Occipital lobe (tissue), 2 donors: ENCODE data around the gene SPG7. TPM values are rescaled to one million over a fixed set of nuclear protein-coding genes. Genes with fewer than 3 reads are reported as not detected.
"Not testable (repeated sequence)": the region's sequence is repeated elsewhere in the genome, so short reads cannot be mapped to it uniquely, and the experiment has no call there.

Source experiments
- DNase-seq: peaks from one replicate; lab custom pipeline; 2025; lab: John Stamatoyannopoulos, UW
- total RNA-seq: library from RNA; depleted of rRNA; stranded (reverse); fragments of >200 nt; gene quantifications from one replicate; pipeline ENCODE4 v1.2.3, GENCODE V29; 2014

SPG7 gene
- total RNA-seq, 1 donor from 2014 or later: 78.1 TPM

DNA sequence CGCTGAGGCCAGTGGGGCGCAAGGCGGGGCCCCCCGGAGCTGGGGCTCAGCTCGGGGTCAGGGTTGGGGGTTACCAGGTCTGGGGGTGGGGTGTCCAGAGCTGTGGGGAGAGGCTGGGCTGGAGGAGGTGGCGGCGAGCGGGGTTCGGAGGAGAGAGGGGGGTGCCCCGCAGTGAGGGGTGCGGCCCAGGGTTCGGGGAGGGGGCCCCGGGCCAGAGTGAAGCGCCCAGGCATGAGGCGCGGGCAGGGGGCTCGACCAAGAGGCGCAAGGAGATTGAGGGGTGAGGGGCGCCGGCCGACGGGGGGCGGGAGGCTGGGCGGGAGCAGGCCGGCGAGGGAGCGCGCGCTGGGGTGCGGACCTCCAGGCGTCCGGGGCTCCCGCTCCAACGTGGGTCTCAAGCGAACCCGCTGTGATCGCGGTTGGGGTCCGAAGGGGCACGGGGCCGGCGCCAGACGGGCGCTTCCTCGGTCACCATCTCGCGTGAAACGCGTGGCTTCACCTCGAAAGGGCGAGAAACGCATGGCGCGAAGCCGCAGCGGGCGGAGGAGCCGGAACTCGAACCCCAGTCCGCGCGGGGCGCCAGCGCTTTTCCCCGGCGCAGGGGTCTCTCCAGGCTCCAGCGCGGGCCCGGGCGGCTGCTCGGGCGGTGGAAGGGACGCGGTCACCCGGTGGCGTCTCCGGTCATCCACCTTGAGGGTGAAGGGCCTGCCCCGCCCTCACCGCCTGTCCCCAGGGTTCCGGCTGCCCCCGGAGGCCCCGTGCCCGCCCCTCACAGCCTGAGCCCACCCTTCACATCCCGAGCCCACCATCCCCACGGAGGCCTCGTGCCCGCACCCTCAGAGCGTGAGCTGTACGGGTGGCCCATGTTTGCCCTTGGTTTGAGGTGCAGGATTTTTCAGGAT, 68.2 kb downstream of the SPG7 start:
- DNase-seq: no peak

DNA sequence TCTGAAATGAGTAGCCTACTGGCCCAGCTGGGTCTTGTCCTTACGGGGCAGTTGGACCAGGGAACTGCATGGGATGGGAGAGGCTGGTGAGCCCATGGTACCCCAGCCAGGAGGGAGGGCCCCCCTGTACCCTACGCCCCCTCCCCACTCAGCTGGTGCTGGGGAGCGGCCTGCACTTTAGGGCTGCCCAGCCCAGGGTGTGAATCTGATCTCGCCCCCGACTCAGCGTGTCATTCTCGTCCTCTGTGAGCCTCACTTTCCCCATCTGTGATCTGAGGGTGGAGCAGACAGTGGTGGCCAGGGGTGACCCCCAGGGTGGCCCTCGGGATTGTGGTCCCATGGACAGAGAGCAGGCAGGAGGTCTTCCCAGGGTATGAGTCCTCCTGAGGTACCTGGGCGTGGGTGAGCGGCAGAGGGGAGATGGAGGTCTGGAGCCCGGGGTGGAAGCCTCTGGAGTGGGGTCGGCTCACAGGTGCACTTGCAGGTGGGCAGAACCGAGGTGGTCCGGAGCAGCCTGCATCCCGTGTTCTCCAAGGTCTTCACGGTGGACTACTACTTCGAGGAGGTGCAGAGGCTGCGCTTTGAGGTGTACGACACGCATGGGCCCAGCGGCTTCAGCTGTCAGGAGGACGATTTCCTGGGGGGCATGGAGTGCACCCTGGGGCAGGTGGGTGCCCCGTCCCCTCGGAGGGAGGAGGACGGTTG, 69.0 kb downstream of the SPG7 start:
- DNase-seq: no peak

DNA sequence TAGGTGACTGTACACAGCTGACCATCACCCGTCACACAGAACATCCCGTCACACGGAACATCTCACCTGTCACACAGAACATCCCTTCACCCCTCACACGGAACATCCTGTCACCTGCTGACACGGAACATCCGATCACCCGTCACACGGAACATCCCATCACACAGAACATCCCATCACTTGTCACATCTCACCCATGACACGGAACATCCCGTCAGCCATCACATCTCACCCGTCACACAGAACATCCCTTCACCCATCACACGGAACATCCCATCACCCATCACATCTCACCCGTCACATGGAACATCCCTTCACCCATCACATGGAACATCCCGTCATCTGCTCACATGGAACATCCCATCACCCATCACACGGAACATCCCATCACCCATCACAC, 71.1 kb downstream of the SPG7 start:
- no peak for DNase-seq

DNA sequence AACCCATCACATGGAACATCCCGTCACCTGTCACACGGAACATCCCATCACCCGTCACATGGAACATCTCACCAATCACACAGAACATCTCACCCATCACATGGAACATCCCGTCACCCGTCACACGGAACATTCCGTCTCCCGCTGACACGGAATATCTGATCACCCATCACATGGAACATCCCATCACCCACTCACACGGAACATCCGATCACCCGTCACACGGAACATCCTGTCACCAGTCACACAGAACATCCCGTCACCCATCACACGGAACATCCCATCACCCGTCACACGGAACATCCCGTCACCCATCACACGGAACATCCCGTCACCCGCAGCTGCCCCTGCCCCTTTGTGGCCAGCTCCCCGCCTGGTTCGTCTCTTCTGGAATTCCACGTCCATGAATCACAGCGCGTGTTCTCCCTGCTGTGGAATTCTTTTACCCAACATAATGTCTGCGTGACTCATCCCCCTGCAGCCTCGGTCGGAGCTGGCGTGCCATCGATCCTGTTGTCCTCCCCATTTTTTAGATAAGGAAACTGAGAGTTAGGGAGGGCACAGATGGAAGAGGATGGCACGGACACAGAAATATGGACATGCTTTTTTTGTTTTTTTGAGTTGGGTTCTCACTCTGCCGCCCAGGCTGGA, 73.0 kb downstream of the SPG7 start:
- DNase-seq: no peak

DNA sequence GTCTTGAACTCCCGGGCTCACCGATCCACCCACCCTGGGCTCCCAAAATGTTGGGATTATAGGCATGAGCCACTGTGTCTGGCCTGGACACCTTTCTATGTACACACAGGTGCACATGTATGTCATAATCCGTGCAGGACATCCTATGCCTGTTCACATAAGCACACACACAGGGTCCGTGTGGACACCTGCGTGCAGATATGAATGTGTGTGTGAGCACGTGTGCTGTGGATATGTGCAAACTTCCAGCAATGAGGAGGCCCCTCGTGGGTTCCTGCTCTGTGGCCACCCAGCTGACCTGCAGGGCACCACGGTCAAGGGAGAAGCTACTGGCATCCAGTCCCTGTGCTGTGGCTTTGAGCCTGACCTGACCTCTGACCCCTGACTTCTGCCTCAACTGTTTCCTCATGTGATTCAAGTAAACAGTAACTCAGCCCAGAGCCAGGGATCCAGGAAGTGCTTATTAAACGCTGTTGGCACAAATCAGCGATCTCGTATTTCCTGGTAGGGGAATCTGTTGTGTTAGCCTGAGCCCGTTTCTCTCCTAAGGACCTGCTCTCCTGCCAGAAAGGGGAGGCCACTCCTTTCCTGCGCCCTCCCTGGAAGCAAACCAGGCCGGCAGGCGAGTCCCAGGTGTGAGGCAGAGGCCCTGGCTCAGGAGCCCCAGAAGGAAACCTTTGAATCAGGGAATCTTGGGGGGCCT, 73.8 kb downstream of the SPG7 start:
- DNase-seq: no peak

DNA sequence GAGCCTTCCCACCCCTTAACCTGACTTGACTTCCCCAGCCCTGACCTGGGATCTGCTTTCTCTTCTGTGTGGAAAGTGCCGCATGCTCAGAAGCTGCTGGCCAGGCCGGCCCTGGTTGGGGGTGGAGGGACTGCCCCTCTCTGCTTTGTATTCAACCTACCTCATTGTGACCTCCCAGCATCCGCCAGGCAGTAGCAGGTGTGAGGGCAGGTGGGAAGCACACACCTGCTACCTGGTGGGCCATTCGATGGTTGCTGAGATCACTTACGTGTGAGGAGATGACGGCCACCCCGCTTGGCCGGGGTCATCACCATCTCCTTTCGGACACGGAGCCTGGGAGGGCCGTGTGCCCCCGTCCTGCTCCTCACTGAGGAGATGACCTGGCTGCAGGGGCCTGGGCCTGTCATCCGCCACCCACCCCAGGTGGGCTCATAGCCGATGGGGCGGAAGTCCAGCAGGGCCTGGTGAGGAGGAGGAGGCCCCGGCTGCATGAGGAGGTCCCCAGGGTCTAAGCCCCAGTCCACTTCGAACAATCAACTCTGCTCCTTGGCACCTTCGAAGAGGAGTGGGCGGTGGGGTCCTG, 74.5 kb downstream of the SPG7 start:
- no peak for DNase-seq

DNA sequence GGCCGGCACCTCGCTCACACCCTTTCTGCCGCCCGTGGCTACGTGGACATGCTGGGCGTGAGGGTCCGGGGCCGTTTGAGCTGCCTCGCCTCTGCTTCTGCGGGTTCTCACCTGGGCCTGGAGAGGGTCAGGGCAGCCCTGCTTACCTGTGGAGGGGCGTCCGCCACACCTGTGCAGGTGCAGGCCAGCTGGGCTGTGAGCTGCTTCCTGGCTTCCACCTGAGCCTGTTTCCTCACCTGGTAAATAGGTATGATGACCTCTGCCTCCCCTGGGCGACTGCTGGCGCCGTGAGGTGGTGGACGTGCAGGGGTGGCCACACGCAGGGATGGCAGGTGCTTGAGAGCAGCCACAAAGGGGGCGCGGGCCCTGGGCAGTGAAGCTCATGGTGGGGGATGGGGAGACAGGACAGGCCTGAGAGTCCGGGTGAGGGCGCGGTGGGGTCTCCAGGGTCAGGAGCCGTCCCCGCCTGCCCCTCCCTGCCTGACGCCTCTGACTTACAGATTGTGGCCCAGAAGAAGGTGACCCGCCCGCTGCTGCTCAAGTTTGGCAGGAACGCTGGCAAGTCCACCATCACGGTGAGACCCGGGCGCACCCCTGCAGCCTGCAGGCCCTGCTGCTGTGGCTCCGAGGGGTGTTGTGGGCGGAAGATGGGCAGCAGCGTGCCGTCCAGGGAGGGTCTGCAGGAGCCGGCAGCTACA, 75.1 kb downstream of the SPG7 start:
- no peak for DNase-seq

DNA sequence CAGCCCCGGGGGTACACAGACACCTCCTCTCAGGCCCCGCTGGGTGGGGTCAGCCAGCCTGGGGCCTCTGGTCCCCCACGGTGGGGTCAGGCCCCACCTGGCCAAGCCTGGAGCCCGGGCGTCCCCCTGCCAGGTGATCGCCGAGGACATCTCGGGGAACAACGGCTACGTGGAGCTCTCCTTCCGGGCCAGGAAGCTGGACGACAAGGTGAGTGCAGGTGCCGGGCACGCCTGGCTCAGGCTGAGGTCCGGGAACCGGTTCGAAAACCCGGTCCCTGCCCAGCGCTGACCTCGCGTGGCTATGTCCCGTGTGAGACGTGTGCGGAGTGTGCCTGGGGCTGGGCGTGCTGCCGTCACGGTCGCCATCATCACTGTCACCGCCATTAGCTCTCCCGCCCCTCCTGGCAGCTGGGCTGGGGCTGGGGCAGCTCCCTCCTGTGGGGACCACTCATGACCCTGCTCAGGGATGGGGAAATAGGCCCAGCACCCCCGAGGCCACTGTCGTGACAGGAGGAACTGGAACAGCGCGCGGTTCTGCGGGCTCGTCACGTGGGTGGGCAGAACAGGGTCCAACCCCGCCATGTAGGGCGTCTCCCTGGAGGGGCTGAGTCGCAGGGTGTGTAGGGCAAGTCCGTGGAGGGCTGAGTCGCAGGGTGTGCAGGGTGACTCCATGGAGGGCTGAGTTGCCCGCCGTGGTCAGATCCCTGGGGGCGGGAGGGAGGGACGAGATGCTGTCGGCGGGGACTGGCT, 75.9 kb downstream of the SPG7 start:
- no peak for DNase-seq

DNA sequence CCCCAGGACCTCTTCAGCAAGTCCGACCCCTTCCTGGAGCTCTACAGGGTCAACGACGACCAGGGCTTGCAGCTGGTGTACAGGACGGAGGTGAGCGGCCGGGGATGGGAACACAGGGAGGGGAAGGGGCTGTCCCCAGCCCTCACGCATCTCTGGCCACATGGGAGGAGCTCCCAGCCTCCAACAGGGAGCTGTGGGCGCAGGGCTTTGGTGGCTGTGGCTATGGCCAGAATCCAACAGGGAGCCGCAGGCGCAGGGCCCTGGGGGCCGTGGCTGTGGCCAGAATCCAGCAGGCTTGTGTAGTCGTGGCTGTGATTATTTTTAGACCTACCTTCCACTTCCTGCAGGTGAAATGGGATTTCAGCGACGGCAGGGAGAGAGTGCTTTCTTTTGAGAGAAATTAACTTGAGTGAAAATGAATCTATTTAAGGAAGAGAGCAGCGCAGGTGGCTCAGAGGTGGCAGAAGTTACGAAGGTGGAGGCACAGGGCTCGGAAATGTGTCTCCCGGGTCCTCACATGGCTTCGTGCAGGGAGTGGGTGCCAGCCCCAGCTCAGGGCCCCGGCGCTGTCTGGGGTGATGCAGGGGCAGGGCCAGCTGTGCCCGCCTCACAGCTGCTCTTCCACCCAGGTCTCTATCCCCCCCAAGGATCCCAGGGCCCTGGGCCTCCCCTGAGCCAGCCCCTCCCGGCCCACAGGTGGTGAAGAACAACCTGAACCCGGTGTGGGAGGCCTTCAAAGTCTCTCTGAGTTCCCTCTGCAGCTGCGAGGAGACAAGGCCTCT, 76.8 kb downstream of the SPG7 start:
- no peak for DNase-seq

DNA sequence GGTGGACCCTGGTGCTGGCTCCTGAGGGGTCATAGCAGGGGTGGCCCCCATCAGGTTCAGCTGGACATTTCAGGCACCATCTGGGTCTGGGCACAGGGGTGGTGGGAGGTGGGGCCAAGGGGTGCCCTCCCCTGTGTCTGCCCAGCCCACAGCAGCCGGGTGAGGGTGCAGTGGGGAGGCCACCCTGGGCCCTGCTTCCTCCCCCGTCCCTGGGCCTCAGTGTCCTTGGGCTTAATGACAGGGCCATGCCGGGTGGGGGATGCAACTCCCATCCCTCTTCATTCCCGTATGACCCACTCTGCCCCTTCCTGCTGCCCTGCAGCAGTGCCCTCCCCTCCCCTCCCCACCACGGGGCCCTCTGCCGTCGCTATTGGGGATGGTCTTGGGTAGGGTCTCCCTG, 78.0 kb downstream of the SPG7 start:
- DNase-seq: no peak

DNA sequence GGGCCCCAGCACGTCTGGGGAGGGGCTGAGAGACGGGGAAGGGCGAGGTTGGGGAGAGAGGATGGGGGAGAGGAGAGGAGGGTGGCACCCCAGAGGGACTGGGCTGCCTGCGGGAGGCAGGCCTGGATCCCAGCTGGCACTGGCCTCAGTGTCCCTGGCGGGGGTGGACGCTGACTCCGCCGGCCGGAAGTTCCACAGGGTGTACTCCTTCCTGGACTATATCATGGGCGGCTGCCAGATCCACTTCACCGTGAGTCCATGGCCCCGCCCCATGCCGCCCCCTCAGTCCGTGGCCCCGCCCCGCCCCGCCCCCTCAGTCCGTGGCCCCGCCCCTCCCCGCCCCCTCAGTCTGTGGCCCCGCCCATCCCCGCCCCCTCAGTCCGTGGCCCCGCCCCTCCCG, 78.7 kb downstream of the SPG7 start:
- no peak for DNase-seq

DNA sequence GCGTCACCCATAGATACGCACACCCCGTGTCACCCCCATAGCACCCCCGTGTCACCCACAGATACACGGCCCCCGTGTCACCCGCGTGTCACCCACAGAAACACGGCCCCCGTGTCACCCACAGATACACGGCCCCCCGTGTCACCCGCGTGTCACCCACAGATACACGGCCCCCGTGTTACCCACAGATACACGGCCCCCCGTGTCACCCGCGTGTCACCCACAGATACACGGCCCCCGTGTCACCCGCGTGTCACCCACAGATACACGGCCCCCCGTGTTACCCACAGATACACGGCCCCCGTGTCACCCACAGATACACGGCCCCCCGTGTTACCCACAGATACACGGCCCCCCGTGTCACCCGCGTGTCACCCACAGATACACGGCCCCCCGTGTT, 79.5 kb downstream of the SPG7 start:
- not testable (repeated sequence) for DNase-seq

DNA sequence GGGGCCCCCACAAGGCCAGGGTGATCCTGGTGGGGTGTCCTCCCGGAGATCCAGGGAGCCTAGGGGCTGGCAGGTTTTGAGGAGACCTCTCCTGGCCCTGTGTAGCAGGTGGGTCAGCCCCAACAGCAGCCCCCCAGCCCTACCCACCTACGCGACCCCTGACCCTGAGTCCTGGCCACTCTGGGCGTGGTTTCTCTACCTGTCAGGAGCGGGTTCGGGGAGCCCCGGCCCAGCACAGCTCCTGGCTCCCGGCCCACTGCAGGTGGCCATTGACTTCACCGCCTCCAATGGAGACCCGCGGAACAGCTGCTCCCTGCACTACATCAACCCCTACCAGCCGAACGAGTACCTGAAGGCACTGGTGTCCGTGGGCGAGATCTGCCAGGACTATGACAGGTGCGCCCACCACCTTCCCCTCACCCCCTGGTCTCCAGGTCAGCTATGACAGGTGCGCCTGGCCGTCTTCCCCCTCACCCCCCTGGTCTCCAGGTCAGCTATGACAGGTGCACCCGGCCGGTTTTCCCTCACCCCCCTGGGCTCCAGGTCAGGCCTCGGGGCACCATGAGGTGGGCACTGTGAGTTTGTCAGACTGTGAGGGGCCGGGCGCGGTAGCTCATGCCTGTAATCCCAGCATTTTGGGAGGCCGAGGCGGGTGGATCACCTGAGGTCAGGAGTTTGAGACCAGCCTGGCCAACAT, 80.4 kb downstream of the SPG7 start:
- no peak for DNase-seq

DNA sequence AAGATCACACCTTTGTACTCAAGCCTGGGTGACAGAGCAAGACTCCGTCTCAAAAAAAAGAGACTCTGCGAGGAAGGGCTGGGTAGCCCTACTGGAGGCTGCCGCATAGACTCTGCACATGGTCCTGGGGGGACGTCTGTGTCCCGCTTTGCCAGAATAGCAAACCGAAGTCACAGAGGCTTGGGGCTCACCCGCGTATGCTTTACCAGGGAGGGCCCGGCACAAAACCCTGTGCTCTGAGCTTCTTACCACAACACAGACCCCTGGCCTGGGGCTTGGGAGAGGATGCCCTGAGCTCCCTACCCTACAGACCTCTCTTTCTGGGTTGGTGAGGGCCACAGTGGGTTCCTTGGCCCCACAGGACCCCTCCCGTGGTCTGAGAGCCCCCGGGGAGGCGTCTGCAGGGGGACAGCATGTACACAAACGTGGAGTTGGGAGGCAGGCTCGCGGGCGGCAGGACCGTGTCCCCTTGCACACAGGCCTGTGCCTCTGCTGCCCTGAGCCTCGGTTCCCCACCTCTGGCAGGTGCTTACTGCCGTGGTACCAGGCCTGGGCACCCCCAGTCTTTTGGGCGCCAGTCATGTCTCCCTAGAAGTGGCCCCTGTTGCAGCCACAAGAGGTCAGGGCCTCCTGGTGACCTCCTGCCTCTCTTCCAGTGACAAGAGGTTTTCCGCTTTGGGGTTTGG, 81.2 kb downstream of the SPG7 start:
- no peak for DNase-seq

DNA sequence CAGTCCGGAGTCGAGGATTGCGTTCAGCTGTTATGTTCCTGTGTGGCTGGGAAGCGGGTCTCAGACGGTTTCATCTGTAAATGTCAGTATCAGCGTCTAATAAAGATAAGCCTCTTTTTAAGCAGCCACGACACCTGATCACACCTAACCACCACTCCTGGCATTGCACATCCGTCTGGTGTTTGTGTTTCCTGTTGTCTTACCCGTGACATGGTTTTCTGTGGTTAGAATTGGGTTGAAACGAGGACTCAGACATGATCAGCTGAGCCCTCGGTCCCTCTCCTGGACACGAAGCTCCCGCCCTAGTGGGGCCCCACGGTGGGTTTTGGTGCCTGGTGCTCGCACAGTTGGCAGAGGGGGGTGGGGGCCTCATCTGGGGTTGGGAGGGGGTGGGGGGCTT, 85.6 kb downstream of the SPG7 start:
- DNase-seq: no peak

DNA sequence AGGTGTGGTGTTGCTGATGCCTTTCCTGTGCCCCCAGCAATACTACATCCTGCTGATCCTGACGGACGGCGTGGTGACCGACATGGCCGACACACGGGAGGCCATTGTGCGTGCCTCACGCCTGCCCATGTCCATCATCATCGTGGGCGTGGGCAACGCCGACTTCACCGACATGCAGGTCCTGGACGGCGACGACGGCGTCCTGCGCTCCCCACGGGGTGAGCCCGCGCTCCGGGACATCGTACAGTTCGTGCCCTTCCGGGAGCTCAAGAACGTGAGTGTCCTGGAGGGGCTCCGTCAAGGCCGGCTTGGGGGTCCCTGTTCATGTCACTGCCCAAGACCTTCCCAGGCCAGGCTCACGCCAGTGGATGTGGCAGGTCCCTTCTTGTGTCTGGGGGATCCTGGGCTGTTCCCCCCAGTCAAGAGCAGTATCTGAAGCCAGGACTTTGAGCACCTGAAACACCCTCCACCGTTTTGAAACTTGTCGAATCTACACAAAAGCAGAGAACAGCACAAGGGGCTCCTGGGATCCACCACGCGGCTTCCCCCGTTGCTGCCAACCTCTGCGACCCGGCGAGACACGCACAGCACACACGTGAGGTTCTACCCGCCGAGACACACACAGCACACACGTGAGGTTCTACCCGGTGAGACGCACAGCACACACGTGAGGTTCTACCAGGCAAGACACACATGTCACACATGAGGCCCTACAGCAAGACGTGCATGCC, 87.3 kb downstream of the SPG7 start:
- DNase-seq: no peak

DNA sequence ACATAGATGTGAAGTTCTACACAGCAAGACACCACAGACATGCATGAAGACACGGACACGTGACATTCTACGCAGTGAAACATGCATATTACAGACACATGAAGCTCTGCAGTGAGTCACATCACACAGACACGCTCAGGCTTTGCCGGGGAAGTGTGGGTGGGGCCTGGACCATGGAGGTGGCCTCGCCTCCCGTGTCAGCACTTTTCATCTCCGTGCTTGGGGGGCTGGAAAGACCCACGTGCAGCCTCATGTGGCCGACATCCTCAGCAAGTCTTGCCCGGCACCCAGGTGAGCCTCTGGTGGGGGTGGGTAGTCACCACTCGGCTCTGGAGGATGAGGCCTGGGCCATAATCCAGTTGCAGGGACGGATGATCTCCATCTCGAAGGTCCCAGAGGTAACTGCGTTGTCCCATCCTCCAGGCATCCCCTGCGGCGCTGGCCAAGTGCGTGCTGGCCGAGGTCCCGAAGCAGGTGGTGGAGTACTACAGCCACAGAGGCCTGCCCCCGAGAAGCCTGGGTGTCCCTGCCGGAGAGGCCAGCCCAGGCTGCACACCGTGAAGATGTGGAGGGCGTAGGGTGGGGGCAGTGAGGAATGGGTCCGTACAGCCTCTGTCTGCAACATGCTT, 88.0 kb downstream of the SPG7 start:
- no peak for DNase-seq
